Adrenal gland (tissue), 12 donors: ENCODE results near the gene ST7. TPM values are rescaled to one million over a fixed set of nuclear protein-coding genes. Genes with fewer than 3 reads are reported as not detected.

Experiments
- DNase-seq, 7 donors: peaks; one replicate each; pipeline ENCODE4 v3.0.0-alpha.2; 2019 to 2020
- H3K27ac ChIP-seq, 5 donors: fragments of 200-600 bp; sonication (generic) in 4 of 5; 1 replicate in 3 of 5; 2 replicates in 2 of 5; pipeline versions ENCODE4 v1.5.1 to v1.8.0; 2016 to 2020; ENCODE audit warnings: mild to moderate bottlenecking in 1 of 5
- H3K27me3 ChIP-seq: fragments of 200-600 bp; 2 replicates; pipeline ENCODE4 v1.8.0; 2021
- H3K36me3 ChIP-seq, 2 donors: fragments of 200-600 bp; replicated peaks in 1 of 2; 1 replicate in 1 of 2; 2 replicates in 1 of 2; pipeline versions ENCODE4 v1.5.1 to v1.8.0; 2018 to 2022
- H3K4me1 ChIP-seq, 2 donors: fragments of 200-600 bp; replicated peaks in 1 of 2; 1 replicate in 1 of 2; 2 replicates in 1 of 2; pipeline versions ENCODE4 v1.5.1 to v1.8.0; 2018 to 2021
- H3K4me3 ChIP-seq, 4 donors: fragments of 200-600 bp; sonication (generic) in 3 of 4; one replicate each; pipeline ENCODE4 v1.5.1; 2016 to 2018
- H3K9me3 ChIP-seq, 3 donors: fragments of 200-600 bp; sonication (generic) in 1 of 3; replicated peaks in 1 of 3; 1 replicate in 2 of 3; 2 replicates in 1 of 3; pipeline versions ENCODE4 v1.5.1 to v1.8.0; 2016 to 2021
- CTCF ChIP-seq, 6 experiments: fragments of 450-650 bp in 4 of 6; fragments of 200-600 bp in 2 of 6; sonication (generic) in 1 of 6; IDR thresholded peaks; 1 replicate in 5 of 6; 2 replicates in 1 of 6; pipeline versions ENCODE4 v1.5.1 to v1.8.0; 2016 to 2021; ENCODE audit warnings: antibody characterized with exemption in 6 of 6, mild to moderate bottlenecking in 2 of 6, moderate library complexity in 1 of 6
- POLR2A ChIP-seq, 2 donors: fragments of 450-650 bp; IDR thresholded peaks; one replicate each; pipeline ENCODE4 v1.6.1; 2017; ENCODE audit warnings: antibody characterized with exemption in 2 of 2, mild to moderate bottlenecking in 2 of 2, moderate library complexity in 1 of 2
- WGBS, 4 donors: extraction: QIAGEN DNeasy Blood & Tissue Kit in 2 of 4; methylation state at CpG; one replicate each; pipeline versions ENCODE4 v1.1.5 to v1.1.7; 2013 to 2017; 5-methylcytosine and 5-hydroxymethylcytosine counted together
- intact Hi-C, 2 donors: fragments of 100-400 bp; cut with DNase I; formaldehyde crosslinking; loops; one replicate each; pipeline versions ENCODE4 v1.14.1 to v1.15.0; 2022 to 2023
- polyA plus RNA-seq, 3 donors: library from polyadenylated mRNA; stranded (reverse); fragments of 200-250 nt in 2 of 3; fragments of 350-450 nt in 1 of 3; fragmentation: Illumina TruSeq in 1 of 3; extraction: RNeasy Lipid Tissue Mini Kit (QIAGEN cat#74804) in 1 of 3; gene quantifications; one replicate each; pipeline ENCODE4 v1.2.3, GENCODE V29; 2013 to 2014
- total RNA-seq, 9 donors: library from RNA; depleted of rRNA in 4 of 9; stranded (reverse); fragments of >200 nt in 4 of 9; fragments of 120-200 nt in 1 of 9; fragmentation: NEBNext Ultra II Directional in 1 of 9; extraction: Animal tissue kit (Norgen Biotek cat#: 25700) in 1 of 9; gene quantifications; one replicate each; pipeline versions ENCODE4 v1.1.0 to v1.2.4, GENCODE V29; 2013 to 2023
- donor health status: healthy with polysubstance abuse.
- donor health status: Bipolar disorder and iron deficiency.
- donor health status: DM: yes; HTN: yes; CAD: no.
- donor health status: DM: no; HTN: no; CAD: no.
- donor health status: DM: no; HTN: no; CAD: no.
- donor health status: DM: yes; HTN: yes; CAD: no.

Gene ST7
- total and polyA plus RNA-seq, 12 donors = 15.7 to 69.9 (median 33.1) TPM

GRCh38 chr7:117192108-117192507, 238.8 kb downstream of the ST7 start:
- no peaks in the 10 kb centered on the region for H3K27me3 ChIP-seq
- WGBS, 4 donors = 88 to 98% (median 92%) methylated on average over 1 of the region's 1 CpG
- no peak for DNase-seq
- TF ChIP-seq CTCF (IDR thresholded peaks at IDR 0.05) (no peak), POLR2A (IDR thresholded peaks at IDR 0.05) (no peak)
- no peaks in the 10 kb centered on the region for H3K4me1 ChIP-seq
- H3K27ac ChIP-seq = no peak overlapping the region
- intact Hi-C loops = no loop called here
- no peaks in the 10 kb centered on the region for H3K36me3 ChIP-seq
- no peak overlapping the region for H3K4me3 ChIP-seq
- no peaks in the 10 kb centered on the region for H3K9me3 ChIP-seq

- intact Hi-C loops = no loop called here
- Histone ChIP-seq H3K27ac (no peak overlapping the region), H3K4me3 (no peak overlapping the region), H3K4me1 (no peaks in the 10 kb centered on the region), H3K9me3 (no peaks in the 10 kb centered on the region), H3K27me3 (no peaks in the 10 kb centered on the region), H3K36me3 (no peaks in the 10 kb centered on the region)
- DNase-seq = no peak
- 83 to 94% (median 92%) methylated on average over 2 of the region's 2 CpGs for WGBS, 4 donors
- TF ChIP-seq CTCF (IDR thresholded peaks at IDR 0.05) = no peak
- no peak for TF ChIP-seq POLR2A (IDR thresholded peaks at IDR 0.05)
Measured at GRCh38 chr7:117193564-117193963, 240.3 kb downstream of the ST7 start.

GRCh38 chr7:117194445-117194844, 241.1 kb downstream of the ST7 start:
- DNase-seq = no peak
- intact Hi-C loops = no loop called here
- no peaks in the 10 kb centered on the region for H3K4me1 ChIP-seq
- WGBS, 4 donors = 89 to 98% (median 94%) methylated on average over 2 of the region's 2 CpGs
- H3K9me3 ChIP-seq = no peaks in the 10 kb centered on the region
- H3K27ac ChIP-seq = no peak overlapping the region
- no peaks in the 10 kb centered on the region for H3K36me3 ChIP-seq
- no peak for TF ChIP-seq CTCF (IDR thresholded peaks at IDR 0.05)
- TF ChIP-seq POLR2A (IDR thresholded peaks at IDR 0.05) = no peak
- H3K27me3 ChIP-seq = no peaks in the 10 kb centered on the region
- H3K4me3 ChIP-seq = no peak overlapping the region

- H3K4me1 ChIP-seq = no peaks in the 10 kb centered on the region
- no peaks in the 10 kb centered on the region for H3K27me3 ChIP-seq
- no peaks in the 10 kb centered on the region for H3K9me3 ChIP-seq
- no peak overlapping the region for H3K27ac ChIP-seq
- intact Hi-C loops = no loop called here
- no peak for DNase-seq
- no peaks in the 10 kb centered on the region for H3K36me3 ChIP-seq
- TF ChIP-seq POLR2A (IDR thresholded peaks at IDR 0.05) (no peak), CTCF (IDR thresholded peaks at IDR 0.05) (no peak)
- no peak overlapping the region for H3K4me3 ChIP-seq
- WGBS, 4 donors = 85 to 95% (median 89%) methylated on average over 4 of the region's 4 CpGs
Measured at GRCh38 chr7:117195361-117196029, 242.2 kb downstream of the ST7 start.
